ENCODE measurements around the gene ADGRL4. TPM values are rescaled to one million over a fixed set of nuclear protein-coding genes. Genes with fewer than 3 reads are reported as not detected.

ADGRL4 gene
- total RNA-seq, result 18.4 and 27.2 TPM in 2 replicates

DNA sequence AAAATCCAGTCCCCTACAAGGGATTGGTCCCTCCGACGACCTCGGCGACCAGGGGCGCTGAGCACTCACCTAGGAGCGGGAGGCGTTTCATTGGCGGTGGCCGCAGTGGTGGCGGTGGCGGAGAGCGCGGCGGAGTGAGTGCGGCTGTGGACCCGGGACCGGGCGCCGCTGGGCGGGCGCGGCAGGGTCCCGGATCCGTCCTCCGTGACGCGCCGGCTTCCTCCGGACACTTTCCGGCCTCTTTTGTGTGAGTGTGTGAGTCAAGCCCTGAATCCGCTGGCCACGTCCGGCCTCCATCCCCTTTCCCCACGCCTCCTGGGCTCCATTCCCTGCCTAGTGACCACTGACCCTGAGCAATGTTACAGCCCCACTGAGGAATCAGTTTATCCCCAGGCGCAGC is at the start of gene ADGRL4:
Gene ADGRL4, minus strand, starts transcription at position 167 of the 400 bp plus-strand sequence. Its CDS starts 76 bp downstream, at position 91.

